ENCODE data around the gene MDGA2.

GRCh38 chr14:47392326-47392725, 283.1 kb downstream of the MDGA2 start:
- TF ChIP-seq CTCF (IDR thresholded peaks at IDR 0.05) (no peak), POLR2A (IDR thresholded peaks at IDR 0.05) (no peak)

All from Peyer's patch (tissue), 4 donors.